Measurements from ENCODE around the gene MEGF11. TPM values are rescaled to one million over a fixed set of nuclear protein-coding genes. Genes with fewer than 3 reads are reported as not detected.
A peak's percentile ranks its signal among the peaks of the same experiment; 100 is the strongest.

The MEGF11 gene
- total RNA-seq, 2 experiments from 2014 or later: 3.3 to 6.8 TPM

- H3K4me3 ChIP-seq (ENCODE audit: low read depth, low read length, poor library complexity, severe bottlenecking): no peak overlapping the region
- no peak for DNase-seq (ENCODE audit: low spot score)
- H3K79me2 ChIP-seq (ENCODE audit: insufficient read depth, low read depth, low read length): no peaks in the 10 kb centered on the region
- H4K20me1 ChIP-seq (ENCODE audit: insufficient read depth, low read length): no peaks in the 10 kb centered on the region
- H3K4me1 ChIP-seq (ENCODE audit: insufficient read depth, low read length, poor library complexity, severe bottlenecking): peaks cover 10% of the 10 kb centered on the region
- no peak overlapping the region for H3K27ac ChIP-seq (ENCODE audit: low read depth, low read length, poor library complexity, severe bottlenecking)
- H3K4me2 ChIP-seq (ENCODE audit: low read length): no peak overlapping the region
- H3K9me3 ChIP-seq (ENCODE audit: low read length): no peaks in the 10 kb centered on the region
- H3K36me3 ChIP-seq (ENCODE audit: insufficient read depth, low read length): no peaks in the 10 kb centered on the region
- CTCF ChIA-PET (ENCODE audit: unreplicated experiment): no interaction called here
- intact Hi-C loops (cut with micrococcal nuclease; ENCODE audit: unreplicated experiment): no loop called here
- H2AFZ ChIP-seq (ENCODE audit: low read length): no peak overlapping the region
- H3K9me2 ChIP-seq (ENCODE audit: insufficient read depth, low read length): no peaks in the 10 kb centered on the region
- POLR2A ChIA-PET: no interaction called here
- TF ChIP-seq EZH2phosphoT487 (IDR thresholded peaks at IDR 0.05; ENCODE audit: borderline replicate concordance, low read depth, low read length) (peak; percentile 91; the same call in 1 of the 2 replicates), CTCF (conservative IDR thresholded peaks at IDR 0.05; ENCODE audit: low read length) (no peak)
- no TSS peak for BruUV-seq (replicated peaks)
These were observed 770 bp upstream of the MEGF11 start for GRCh38 chr15:66254089-66254950.

DNA sequence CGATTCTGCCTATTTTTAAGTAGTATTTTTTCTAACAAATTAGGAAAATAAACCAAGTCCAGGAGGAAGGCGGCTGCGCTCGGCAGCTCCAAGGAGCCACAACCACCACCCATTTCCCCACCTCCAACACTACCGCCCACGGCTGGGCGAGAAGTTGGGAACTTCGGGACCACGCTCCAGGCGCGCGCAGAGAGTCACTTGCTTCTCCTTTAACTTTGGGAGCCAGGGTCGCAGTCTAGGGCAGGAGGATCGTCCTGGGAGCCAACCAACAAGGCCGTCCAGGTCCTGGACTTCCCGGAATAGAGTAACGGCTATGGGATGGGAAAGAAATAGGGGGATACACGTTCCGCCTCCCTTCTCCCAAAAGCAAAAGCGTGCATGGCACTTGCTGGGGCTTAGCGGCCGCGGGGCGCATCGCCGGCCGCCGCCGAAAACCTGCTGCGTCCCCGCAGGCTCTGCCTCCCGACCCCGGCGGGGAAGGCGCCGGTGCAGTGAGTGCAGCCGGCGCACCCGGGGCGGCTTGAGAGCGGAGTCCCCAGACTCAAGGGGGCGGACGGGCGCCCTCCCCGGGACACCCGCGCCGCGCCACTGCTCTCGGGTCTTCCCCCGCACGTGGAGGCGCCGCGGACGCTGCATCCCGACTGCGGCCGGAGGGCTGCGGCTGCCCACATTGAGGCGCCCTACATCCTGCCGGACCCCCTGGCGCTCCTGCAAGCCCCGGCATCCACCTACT is 699 bp downstream of the MEGF11 start:
- intact Hi-C loops (cut with micrococcal nuclease; ENCODE audit: unreplicated experiment): no loop called here
- TF ChIP-seq EZH2phosphoT487 (IDR thresholded peaks at IDR 0.05; ENCODE audit: borderline replicate concordance, low read depth, low read length) (peak; percentile 84), CTCF (conservative IDR thresholded peaks at IDR 0.05; ENCODE audit: low read length) (peak; percentile 46; the same call in 1 of the 2 replicates)
- no peaks in the 10 kb centered on the region for H3K9me3 ChIP-seq (ENCODE audit: low read length)
- H4K20me1 ChIP-seq (ENCODE audit: insufficient read depth, low read length): no peaks in the 10 kb centered on the region
- peak; percentile 23 for DNase-seq (ENCODE audit: low spot score)
- CTCF ChIA-PET (ENCODE audit: unreplicated experiment): no interaction called here
- peak overlapping the region; percentile 51; the same call in 1 of the 2 replicates for H2AFZ ChIP-seq (ENCODE audit: low read length)
- H3K4me3 ChIP-seq (ENCODE audit: low read depth, low read length, poor library complexity, severe bottlenecking): peak overlapping the region; percentile 57
- H3K9me2 ChIP-seq (ENCODE audit: insufficient read depth, low read length): no peaks in the 10 kb centered on the region
- BruUV-seq (replicated peaks): no TSS peak
- no peaks in the 10 kb centered on the region for H3K36me3 ChIP-seq (ENCODE audit: insufficient read depth, low read length)
- H3K4me1 ChIP-seq (ENCODE audit: insufficient read depth, low read length, poor library complexity, severe bottlenecking): peaks cover 10% of the 10 kb centered on the region
- POLR2A ChIA-PET: no interaction called here
- no peaks in the 10 kb centered on the region for H3K79me2 ChIP-seq (ENCODE audit: insufficient read depth, low read depth, low read length)
- H3K27ac ChIP-seq (ENCODE audit: low read depth, low read length, poor library complexity, severe bottlenecking): no peak overlapping the region
- peak overlapping the region; percentile 82 for H3K4me2 ChIP-seq (ENCODE audit: low read length)
